GM19467 (cell line): Measurements from ENCODE around the gene GPR15.
A peak's percentile ranks its signal among the peaks of the same experiment; 100 is the strongest.

Source experiments
- ATAC-seq: cut with Tn5 transposase; IDR thresholded peaks from one replicate; pipeline ENCODE4 v1.9.1; 2021; ENCODE audit warnings: mild to moderate bottlenecking, moderate library complexity; ENCODE audit not compliant: unreplicated experiment

Gene GPR15

GRCh38 chr3:98531622-98532274 lies at the start of gene GPR15:
TSS of gene GPR15 (plus strand) at chr3:98531978. CDS start at chr3:98532034, 56 bp downstream.
- ATAC-seq: peak; percentile 30

DNA sequence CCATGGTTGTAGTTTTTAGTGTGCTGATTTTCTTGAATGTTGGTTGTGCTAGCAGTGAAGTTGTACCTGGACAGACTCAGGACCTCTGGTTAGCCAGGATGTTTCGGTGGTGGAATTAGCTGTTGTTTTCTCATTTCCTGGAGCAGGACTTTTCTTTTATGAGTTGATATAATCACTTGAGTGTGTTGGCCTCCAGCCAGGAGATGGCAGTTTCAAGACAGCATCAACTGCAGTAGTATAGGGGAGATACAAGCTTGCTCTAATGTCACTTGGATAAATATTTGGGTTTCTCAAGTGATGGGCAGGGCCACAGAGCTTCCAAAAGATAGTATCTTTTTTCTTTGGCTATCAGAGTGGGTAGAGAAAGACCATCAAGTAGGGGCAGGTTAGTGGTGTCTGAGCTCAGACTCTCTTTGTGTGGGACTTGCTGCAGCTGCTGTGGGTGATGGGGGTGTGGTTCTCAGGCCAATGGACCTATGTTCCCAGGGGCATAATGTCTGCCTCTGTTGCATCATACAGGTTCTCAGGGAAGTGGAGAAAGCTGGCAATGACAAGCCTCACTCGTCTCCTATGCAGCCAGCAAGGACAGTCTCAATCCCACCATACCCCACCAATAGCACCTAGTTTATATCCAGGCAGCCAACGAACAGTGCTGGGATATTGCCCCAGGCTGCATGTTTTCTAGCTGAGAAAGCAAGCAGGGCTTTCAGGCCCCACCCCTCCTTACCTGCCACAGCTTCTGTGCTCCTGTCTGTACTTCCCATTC lies 48.9 kb upstream of the GPR15 start:
- no peak for ATAC-seq

DNA sequence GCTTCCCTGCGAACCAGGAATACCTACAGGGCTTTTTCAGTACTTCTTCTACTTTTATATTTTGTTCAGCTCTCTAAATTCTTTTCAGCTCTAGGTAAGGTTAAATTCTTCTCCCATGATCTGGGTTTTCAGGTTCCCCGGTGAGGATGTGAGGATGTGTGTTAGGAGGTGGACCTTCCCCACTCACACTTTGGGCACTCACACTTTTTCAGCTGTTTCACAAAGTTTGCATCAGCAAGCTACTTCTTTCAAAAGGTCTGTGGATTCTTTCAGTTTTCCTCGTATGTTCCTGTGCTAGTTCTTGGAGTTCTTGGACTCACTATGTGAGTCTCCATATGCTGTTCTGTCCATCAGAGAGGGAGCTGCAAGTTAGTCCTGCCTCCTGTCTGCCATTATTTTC lies 48.2 kb upstream of the GPR15 start:
- no peak for ATAC-seq

- ATAC-seq: no peak
These were observed 34.4 kb upstream of the GPR15 start, which contains the start of gene OR5K2 for GRCh38 chr3:98497381-98497780. TSS of gene OR5K2 (plus strand) at chr3:98497681. CDS start at chr3:98497681, 0 bp downstream.

GRCh38 chr3:98500019-98500418 lies 31.8 kb upstream of the GPR15 start:
- ATAC-seq: no peak

DNA sequence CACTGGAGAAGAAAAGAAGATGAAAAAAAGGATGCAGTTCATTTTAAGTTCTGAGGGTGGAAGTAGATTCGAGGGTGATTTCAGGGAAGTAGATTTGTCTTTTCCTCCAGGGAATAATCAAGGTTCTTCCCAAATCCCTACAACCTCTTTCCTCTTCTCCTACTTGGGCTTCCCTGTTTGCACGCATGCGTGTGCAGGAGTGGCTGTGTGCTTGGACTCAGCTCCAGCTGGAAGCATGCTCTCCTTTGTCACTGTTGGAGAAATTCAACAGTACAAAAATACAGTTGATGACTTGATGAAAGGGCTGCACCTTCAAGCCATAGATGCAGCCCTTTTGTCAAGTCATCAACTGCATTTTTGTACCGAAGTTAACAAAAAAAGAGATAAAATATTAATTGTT lies 30.5 kb upstream of the GPR15 start:
- ATAC-seq: no peak

GRCh38 chr3:98501863-98502576 lies 29.8 kb upstream of the GPR15 start:
- no peak for ATAC-seq

- no peak for ATAC-seq
These were observed 27.2 kb upstream of the GPR15 start for GRCh38 chr3:98504539-98504938.

DNA sequence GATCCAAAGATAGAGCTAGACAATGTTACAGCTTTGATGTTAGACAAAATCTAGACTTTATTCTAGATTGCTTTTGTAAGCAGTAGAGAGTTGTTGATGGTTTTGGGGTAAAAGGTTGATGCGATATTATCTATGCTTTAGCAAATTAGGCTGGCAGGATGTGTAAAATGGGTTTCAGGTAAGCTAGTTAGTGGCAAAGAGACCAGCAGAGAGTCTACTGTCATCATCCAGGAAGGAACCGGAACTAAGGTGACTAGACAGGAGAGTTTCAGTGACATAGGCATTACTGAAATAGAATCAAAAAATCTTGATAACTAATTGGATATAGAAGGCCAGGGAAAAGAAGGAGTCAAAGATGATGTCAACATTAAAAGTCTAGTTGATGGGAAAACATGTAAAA lies 23.2 kb upstream of the GPR15 start:
- no peak for ATAC-seq

- no peak for ATAC-seq
These were observed 19.2 kb upstream of the GPR15 start for GRCh38 chr3:98512576-98512975.

GRCh38 chr3:98513091-98513511 lies 18.7 kb upstream of the GPR15 start:
- no peak for ATAC-seq

- ATAC-seq: no peak
These were observed 18.0 kb upstream of the GPR15 start for GRCh38 chr3:98513736-98514135.

DNA sequence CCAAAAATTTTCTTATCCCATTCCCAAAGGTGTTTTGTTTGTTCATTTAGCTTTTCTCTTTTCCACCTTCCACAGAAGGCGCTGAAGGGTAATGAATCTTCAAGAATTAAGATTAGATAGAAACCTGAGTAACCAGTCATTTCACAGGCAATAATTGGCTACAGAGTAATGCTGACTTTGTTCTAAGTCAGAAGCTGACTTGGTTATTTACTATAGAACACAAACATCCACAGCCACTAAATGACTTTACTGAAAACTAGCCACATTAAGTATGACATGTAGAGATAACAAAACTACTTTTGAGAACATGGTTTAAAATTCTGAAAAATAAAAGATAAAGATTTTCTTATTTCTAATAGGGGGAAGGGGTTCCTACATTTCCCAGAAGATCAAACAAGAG lies 16.8 kb upstream of the GPR15 start:
- ATAC-seq: no peak

DNA sequence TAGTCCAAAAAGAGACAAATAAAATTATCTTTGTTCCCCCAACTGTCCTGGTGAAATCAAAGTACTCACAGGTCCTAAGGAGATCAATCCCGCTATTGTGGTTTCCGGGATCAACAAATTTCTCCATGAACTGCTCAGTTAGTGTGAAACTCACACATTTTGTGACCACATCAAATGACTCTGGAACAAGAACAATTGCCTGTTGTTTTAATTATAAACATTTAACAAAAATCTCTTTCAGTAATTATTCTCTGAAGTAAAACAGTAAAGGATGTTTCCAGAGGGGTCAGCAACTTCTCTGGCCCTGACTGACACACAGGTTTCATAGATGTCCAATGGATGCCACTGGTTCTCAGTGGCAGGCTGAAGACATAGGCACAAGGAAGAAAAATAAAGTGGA lies 13.0 kb upstream of the GPR15 start:
- ATAC-seq: no peak

- no peak for ATAC-seq
These were observed 12.4 kb upstream of the GPR15 start for GRCh38 chr3:98519351-98519750.

DNA sequence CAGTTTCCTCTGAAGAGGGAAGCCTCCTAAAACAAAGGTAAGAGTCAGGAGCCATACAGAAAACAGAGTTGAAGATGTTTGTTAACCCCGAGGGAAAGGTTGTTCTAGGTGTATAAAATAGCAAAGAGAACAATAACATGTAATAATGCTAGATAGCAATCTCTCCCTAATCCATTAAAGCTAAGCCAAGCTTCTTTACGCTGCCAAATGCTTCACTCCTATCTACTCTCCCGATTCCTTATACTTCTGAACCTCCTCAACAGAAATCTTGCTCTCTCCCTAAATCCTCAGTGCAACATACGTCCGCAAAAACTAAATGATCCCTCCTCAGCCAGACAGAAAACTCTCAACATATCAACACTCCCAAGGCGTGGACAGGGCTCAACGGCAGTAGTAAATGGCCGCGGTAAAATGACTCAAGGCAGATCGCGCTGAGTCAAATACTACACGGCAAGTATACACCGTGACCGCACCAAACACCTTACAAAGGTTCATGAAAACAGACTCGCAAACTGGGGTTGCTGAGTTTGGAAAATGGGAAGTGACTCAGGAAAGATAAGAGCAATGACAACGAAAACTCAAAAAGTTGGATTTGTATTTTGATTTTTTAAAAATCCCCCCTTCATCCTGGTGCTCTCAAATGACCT lies 9.8 kb upstream of the GPR15 start:
- ATAC-seq: peak; percentile 33

GRCh38 chr3:98522544-98523281 lies 9.1 kb upstream of the GPR15 start, which contains the start of gene CLDND1:
TSS of gene CLDND1 (minus strand) at chr3:98522902. CDS start at chr3:98521424, 1,478 bp downstream.
- ATAC-seq: peak; percentile 87

DNA sequence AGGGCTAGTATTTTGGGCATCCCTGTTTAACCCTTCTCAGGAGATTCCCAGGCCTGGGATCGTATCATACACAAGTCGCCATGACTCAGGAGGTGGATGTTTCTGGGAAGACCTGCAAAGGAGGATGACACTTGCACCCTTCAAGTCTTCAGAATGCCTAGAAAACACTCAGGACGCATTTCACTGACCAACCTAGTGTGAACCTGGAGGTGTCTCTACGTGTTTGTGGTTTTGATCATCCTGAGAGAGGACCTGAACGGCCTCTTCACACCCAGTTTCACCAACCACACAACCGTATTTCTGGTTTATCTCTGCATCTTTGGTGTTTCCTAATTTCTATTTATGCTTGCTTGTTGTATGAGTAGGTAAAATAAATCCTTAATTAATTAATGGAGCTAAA lies 6.3 kb upstream of the GPR15 start:
- no peak for ATAC-seq

DNA sequence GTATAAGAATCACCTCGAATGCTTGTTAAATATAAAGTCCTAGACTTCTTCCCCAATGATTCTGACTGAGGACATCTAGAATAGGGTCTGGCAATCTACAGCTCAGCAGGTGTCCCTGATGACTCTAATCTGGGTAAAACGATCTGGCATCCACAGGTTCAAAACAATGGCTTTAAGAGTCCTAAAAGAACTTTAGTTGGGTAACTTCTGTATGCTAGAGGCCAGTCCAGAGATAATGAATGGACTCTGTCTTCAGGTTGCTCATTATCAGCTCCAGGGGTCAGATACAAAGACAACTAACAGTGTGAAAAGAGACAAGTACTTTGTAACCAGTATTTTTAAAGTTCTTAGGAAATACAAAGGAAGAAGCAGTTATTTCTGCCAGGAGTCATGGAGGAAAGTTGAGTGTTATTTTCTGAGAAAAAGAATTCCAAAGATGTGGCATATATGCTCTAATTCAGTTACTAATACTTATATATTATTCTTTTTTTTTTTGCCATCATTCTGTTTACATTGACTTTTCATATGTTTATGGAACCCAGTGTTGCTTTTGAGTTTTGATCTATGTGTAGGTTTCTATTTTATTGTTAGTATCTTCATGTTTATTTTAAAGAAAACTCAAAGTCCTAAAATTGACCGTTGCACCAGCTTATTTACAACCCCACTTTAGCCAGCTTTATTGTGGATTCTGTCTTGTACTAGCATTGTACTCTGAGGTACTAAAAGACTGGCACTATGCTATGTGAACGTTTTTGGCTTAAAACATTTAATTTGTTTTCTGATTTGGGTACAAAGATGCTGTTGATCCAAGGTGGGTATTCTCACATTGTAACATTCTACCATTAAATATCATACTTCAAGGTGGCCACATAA lies 3.1 kb upstream of the GPR15 start:
- no peak for ATAC-seq
